K562 (cell line): ENCODE results near the gene SHC1. TPM values are rescaled to one million over a fixed set of nuclear protein-coding genes. Genes with fewer than 3 reads are reported as not detected.

Experiments used
- CEBPB ChIP-seq: fragments of 450-650 bp; IDR thresholded peaks from 2 replicates; pipeline ENCODE4 v1.6.1; 2016; ENCODE audit warnings: missing genetic modification characterization, missing compliant biosample characterization
- CHAMP1 ChIP-seq: fragments of 450-650 bp; IDR thresholded peaks from 2 replicates; pipeline ENCODE4 v1.6.1; 2016; ENCODE audit warnings: mild to moderate bottlenecking
- CREM ChIP-seq: IDR thresholded peaks from 2 replicates; pipeline ENCODE4 v1.6.1; 2014; ENCODE audit warnings: antibody characterized with exemption, low read depth
- FOXM1 ChIP-seq, 2 experiments: fragments of 450-650 bp in 1 of 2; sonication (generic) in 1 of 2; formaldehyde crosslinking in 1 of 2; IDR thresholded peaks; 2 replicates each; pipeline versions ENCODE4 v1.6.1 to v1.9.0; 2017 to 2022; ENCODE audit warnings: low read depth in 2 of 2, mild to moderate bottlenecking in 2 of 2, missing genetic modification reagents in 1 of 2, moderate library complexity in 1 of 2
- GATAD2A ChIP-seq: fragments of 450-650 bp; IDR thresholded peaks from 2 replicates; pipeline ENCODE4 v1.6.1; 2017
- HDAC1 ChIP-seq, 2 experiments: fragments of 450-650 bp; IDR thresholded peaks; 2 replicates each; pipeline ENCODE4 v1.6.1; 2016 to 2017; ENCODE audit warnings: inconsistent platforms in 1 of 2, mild to moderate bottlenecking in 1 of 2, moderate library complexity in 1 of 2
- KLF6 ChIP-seq: fragments of 250-450 bp; sonication (Bioruptor Pico); IDR thresholded peaks from 2 replicates; pipeline ENCODE4 v1.4.0; 2020; ENCODE audit warnings: mild to moderate bottlenecking, moderate library complexity, borderline replicate concordance
- NCOA4 ChIP-seq: fragments of 450-650 bp; IDR thresholded peaks from 2 replicates; pipeline ENCODE4 v1.6.1; 2018; ENCODE audit warnings: mild to moderate bottlenecking; ENCODE audit not compliant: partially characterized antibody
- NFRKB ChIP-seq: fragments of 450-650 bp; IDR thresholded peaks from 2 replicates; pipeline ENCODE4 v1.6.1; 2016; ENCODE audit warnings: low read depth
- NRF1 ChIP-seq, 2 experiments: fragments of 450-650 bp; IDR thresholded peaks in 1 of 2; conservative IDR thresholded peaks in 1 of 2; 2 replicates each; pipeline ENCODE4 v1.6.1; 2014; ENCODE audit warnings: mild to moderate bottlenecking in 2 of 2
- POLR2A ChIP-seq: fragments of 450-650 bp; conservative IDR thresholded peaks from 2 replicates; pipeline ENCODE4 v1.6.1; 2016
- SAP30 ChIP-seq: fragments of 200-600 bp; sonication (generic); IDR thresholded peaks from 2 replicates; pipeline ENCODE4 v1.6.1; 2012; ENCODE audit warnings: borderline replicate concordance, low read depth, mild to moderate bottlenecking, moderate library complexity, low read length, control low read depth, inconsistent platforms; ENCODE audit not compliant: insufficient read depth, poor library complexity, severe bottlenecking
- SREBF1 ChIP-seq: fragments of 150-350 bp; IDR thresholded peaks from 2 replicates; pipeline ENCODE4 v1.6.1; 2014; ENCODE audit warnings: antibody characterized with exemption, low read depth, low read length, borderline replicate concordance
- SRSF9 ChIP-seq: fragments of 200-400 bp; formaldehyde crosslinking; IDR thresholded peaks from 2 replicates; pipeline ENCODE4 v1.6.1; 2017; ENCODE audit warnings: low read depth, low read length, borderline replicate concordance
- YBX1 ChIP-seq: fragments of 450-650 bp; IDR thresholded peaks from 2 replicates; pipeline ENCODE4 v1.7.1; 2016; ENCODE audit warnings: mild to moderate bottlenecking
- ZBTB5 ChIP-seq: fragments of 450-650 bp; IDR thresholded peaks from 2 replicates; pipeline ENCODE4 v1.6.1; 2017; ENCODE audit warnings: antibody characterized with exemption
- ZKSCAN3 ChIP-seq: fragments of 250-450 bp; sonication (Bioruptor Pico); IDR thresholded peaks from 2 replicates; pipeline ENCODE4 v1.4.0; 2020
- ZKSCAN8 ChIP-seq: fragments of 200-800 bp; sonication (Bioruptor generic); IDR thresholded peaks from 2 replicates; pipeline ENCODE4 v1.6.1; 2016; ENCODE audit warnings: missing genetic modification characterization, missing compliant biosample characterization
- ZNF584 ChIP-seq: fragments of 200-800 bp; sonication (Bioruptor generic); IDR thresholded peaks from 2 replicates; pipeline ENCODE4 v1.6.1; 2016; ENCODE audit warnings: low read depth, mild to moderate bottlenecking, missing genetic modification characterization, missing compliant biosample characterization
- ZNF780A ChIP-seq: fragments of 250-450 bp; sonication (Bioruptor Pico); IDR thresholded peaks from 2 replicates; pipeline ENCODE4 v1.5.0; 2021; ENCODE audit warnings: mild to moderate bottlenecking
- polyA plus RNA-seq, 8 experiments: library from polyadenylated mRNA; depleted of rRNA in 4 of 8; stranded (reverse) in 5 of 8; unstranded in 3 of 8; fragments of >200 nt; fragmentation: Nextera tagmentation in 2 of 8; fragmentation: Illumina TruSeq in 1 of 8; extraction: Ambion mirVana in 2 of 8; extraction: Trizol in 1 of 8; gene quantifications; 2 replicates each; pipeline versions ENCODE4 v1.2.1 to v1.2.3, GENCODE V29; 2011 to 2014; ENCODE audit warnings: inconsistent platforms in 1 of 8, missing spikeins in 1 of 8
- total RNA-seq, 7 experiments: library from RNA; depleted of rRNA in 6 of 7; stranded (reverse); fragments of >200 nt in 6 of 7; fragmentation: Illumina TruSeq in 2 of 7; extraction: Trizol in 2 of 7; gene quantifications; 2 replicates each; pipeline versions ENCODE4 v1.2.1 to v1.2.3, GENCODE V29; 2011 to 2021; ENCODE audit warnings: low replicate concordance in 1 of 7
- TF ChIP-seq, protein P1 (sequence below): fragments of 250-450 bp; sonication (Bioruptor Pico); IDR thresholded peaks from 2 replicates; pipeline ENCODE4 v1.8.0; 2022; ENCODE audit warnings: inconsistent platforms, mild to moderate bottlenecking, moderate library complexity, borderline replicate concordance
- TF ChIP-seq, protein P2 (sequence below): sonication (generic); formaldehyde crosslinking; IDR thresholded peaks from 2 replicates; pipeline ENCODE4 v1.8.1; 2023; ENCODE audit warnings: mild to moderate bottlenecking, missing genetic modification reagents

SHC1 gene
- total and polyA plus RNA-seq, 9 of the 15 experiments (the other 6 are each of a cell fraction or from before 2014, with no cell fraction given): 4.1 to 113 (median 51.9) TPM

GRCh38 chr1:154974808-154975408, 4.4 kb upstream of the SHC1 start (continued):
- TF ChIP-seq, protein P1, sequence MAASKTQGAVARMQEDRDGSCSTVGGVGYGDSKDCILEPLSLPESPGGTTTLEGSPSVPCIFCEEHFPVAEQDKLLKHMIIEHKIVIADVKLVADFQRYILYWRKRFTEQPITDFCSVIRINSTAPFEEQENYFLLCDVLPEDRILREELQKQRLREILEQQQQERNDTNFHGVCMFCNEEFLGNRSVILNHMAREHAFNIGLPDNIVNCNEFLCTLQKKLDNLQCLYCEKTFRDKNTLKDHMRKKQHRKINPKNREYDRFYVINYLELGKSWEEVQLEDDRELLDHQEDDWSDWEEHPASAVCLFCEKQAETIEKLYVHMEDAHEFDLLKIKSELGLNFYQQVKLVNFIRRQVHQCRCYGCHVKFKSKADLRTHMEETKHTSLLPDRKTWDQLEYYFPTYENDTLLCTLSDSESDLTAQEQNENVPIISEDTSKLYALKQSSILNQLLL (CRISPR knock-in tag): no peak
- peak; percentile 80 for TF ChIP-seq POLR2A
- no peak for TF ChIP-seq ZKSCAN8 (CRISPR knock-in tag)
- no peak for TF ChIP-seq CEBPB (tag)
- TF ChIP-seq CREM: no peak
- no peak; the same call in 1 of the 2 replicates for TF ChIP-seq NFRKB
- TF ChIP-seq YBX1: no peak
- peak; percentile 60 for TF ChIP-seq SAP30
- no peak for TF ChIP-seq CHAMP1
- no peak; a peak in 1 of 4 replicates for TF ChIP-seq HDAC1 (IDR thresholded peaks at IDR 0.05)
- TF ChIP-seq ZKSCAN3 (CRISPR knock-in tag): no peak
- TF ChIP-seq NCOA4: no peak
- no peak for TF ChIP-seq GATAD2A
- TF ChIP-seq FOXM1 (IDR thresholded peaks at IDR 0.05; ENCODE audit: low read depth): no peak; the same call in 1 of the 2 replicates
- TF ChIP-seq FOXM1 (CRISPR knock-in tag; IDR thresholded peaks at IDR 0.05; ENCODE audit: low read depth): no peak
- no peak for TF ChIP-seq SRSF9
- TF ChIP-seq KLF6 (CRISPR knock-in tag): no peak
- no peak for TF ChIP-seq ZNF780A (CRISPR knock-in tag)
- TF ChIP-seq NRF1 (conservative IDR thresholded peaks at IDR 0.05 in 1 of 2, IDR thresholded peaks at IDR 0.05 in 1 of 2): peak; percentile 100
- TF ChIP-seq ZNF584 (CRISPR knock-in tag): no peak
- TF ChIP-seq, protein P2, sequence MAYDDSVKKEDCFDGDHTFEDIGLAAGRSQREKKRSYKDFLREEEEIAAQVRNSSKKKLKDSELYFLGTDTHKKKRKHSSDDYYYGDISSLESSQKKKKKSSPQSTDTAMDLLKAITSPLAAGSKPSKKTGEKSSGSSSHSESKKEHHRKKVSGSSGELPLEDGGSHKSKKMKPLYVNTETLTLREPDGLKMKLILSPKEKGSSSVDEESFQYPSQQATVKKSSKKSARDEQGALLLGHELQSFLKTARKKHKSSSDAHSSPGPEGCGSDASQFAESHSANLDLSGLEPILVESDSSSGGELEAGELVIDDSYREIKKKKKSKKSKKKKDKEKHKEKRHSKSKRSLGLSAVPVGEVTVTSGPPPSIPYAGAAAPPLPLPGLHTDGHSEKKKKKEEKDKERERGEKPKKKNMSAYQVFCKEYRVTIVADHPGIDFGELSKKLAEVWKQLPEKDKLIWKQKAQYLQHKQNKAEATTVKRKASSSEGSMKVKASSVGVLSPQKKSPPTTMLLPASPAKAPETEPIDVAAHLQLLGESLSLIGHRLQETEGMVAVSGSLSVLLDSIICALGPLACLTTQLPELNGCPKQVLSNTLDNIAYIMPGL (CRISPR knock-in tag): 0 out of 2 replicates have a peak, but pooled peaks have one; percentile 18
- no peak for TF ChIP-seq ZBTB5
- TF ChIP-seq SREBF1: peak; percentile 78; the same call in 1 of the 2 replicates
